AG04450 (cell line): ENCODE results near the gene KCNK3. TPM values are rescaled to one million over a fixed set of nuclear protein-coding genes. Genes with fewer than 3 reads are reported as not detected.

Experiments used
- CTCF ChIA-PET: fragments of 300-600, 350-600 bp; formaldehyde crosslinking; extraction: SDS; loops from one replicate; lab custom pipeline; 2022; ENCODE audit warnings: antibody characterized with exemption, inconsistent platforms; lab: Charles Lee
- POLR2A ChIA-PET: fragments of 350-600 bp; formaldehyde crosslinking; extraction: SDS; loops from one replicate; lab custom pipeline; 2021; ENCODE audit warnings: antibody characterized with exemption, inconsistent platforms; lab: Yijun Ruan, JAX
- DNase-seq: peaks from one replicate; pipeline ENCODE4 v3.0.0-alpha.2; 2011; ENCODE audit warnings: low read depth, low spot score
- H3K27ac ChIP-seq: one replicate; pipeline ENCODE4 v1.5.1; 2012; ENCODE audit warnings: low read depth, low read length, control low read depth
- H3K27me3 ChIP-seq: one replicate; pipeline ENCODE4 v1.6.0; 2012; ENCODE audit warnings: low read length; ENCODE audit not compliant: control insufficient read depth, insufficient read depth
- H3K4me3 ChIP-seq: 2 replicates; pipeline ENCODE4 v1.5.1; 2011; ENCODE audit warnings: mild to moderate bottlenecking, low read depth, low read length, control low read depth
- H3K9me3 ChIP-seq: 2 replicates; pipeline ENCODE4 v1.5.1; 2012; ENCODE audit warnings: low read length; ENCODE audit not compliant: control insufficient read depth, insufficient read depth
- CTCF ChIP-seq: IDR thresholded peaks from 2 replicates; pipeline ENCODE4 v1.5.1; 2011; ENCODE audit warnings: low read depth, low read length, control low read depth, inconsistent platforms
- polyA plus RNA-seq: library from polyadenylated mRNA; depleted of rRNA; stranded (reverse); fragments of >200 nt; gene quantifications from 2 replicates; pipeline ENCODE4 v1.2.3, GENCODE V29; 2011

The KCNK3 gene
- polyA plus RNA-seq, 1 experiment, result 0.05 TPM

GRCh38 chr2:26726228-26726627, 33.7 kb downstream of the KCNK3 start:
- no peak overlapping the region for H3K4me3 ChIP-seq
- ChIA-PET CTCF (interaction anchor here (1.1 to 1.5 kb wide), 3 partner anchors 19 to 148 kb away, joined by 3 to 4 read pairs (median 3); no protein-coding TSS in a partner anchor), POLR2A (interaction anchor here (0.6 kb wide), 1 partner anchor 8 kb away, joined by 3 read pairs; no protein-coding TSS in a partner anchor)
- no peak overlapping the region for H3K27ac ChIP-seq
- no peak for TF ChIP-seq CTCF
- no peak for DNase-seq
- peaks cover 4% of the 10 kb centered on the region; the same call in 1 of the 2 replicates for H3K9me3 ChIP-seq
- peaks cover 2% of the 10 kb centered on the region for H3K27me3 ChIP-seq

- no peak overlapping the region for H3K27ac ChIP-seq
- ChIA-PET CTCF (no interaction called here), POLR2A (no interaction called here)
- H3K4me3 ChIP-seq, result no peak overlapping the region
- no peak for DNase-seq
- peaks cover 13% of the 10 kb centered on the region for H3K27me3 ChIP-seq
- H3K9me3 ChIP-seq, result peaks cover 4% of the 10 kb centered on the region; the same call in 1 of the 2 replicates
- TF ChIP-seq CTCF, result no peak
Observed at GRCh38 chr2:26727641-26728561, 35.4 kb downstream of the KCNK3 start.

GRCh38 chr2:26729311-26729710, 36.8 kb downstream of the KCNK3 start:
- Histone ChIP-seq H3K27ac (no peak overlapping the region), H3K9me3 (peaks cover 4% of the 10 kb centered on the region; the same call in 1 of the 2 replicates), H3K27me3 (peaks cover 17% of the 10 kb centered on the region), H3K4me3 (no peak overlapping the region)
- ChIA-PET CTCF (interaction anchor here (0.9 kb wide), 1 partner anchor 124 kb away, joined by 3 read pairs; no protein-coding TSS in a partner anchor), POLR2A (no interaction called here)
- TF ChIP-seq CTCF, result no peak
- no peak for DNase-seq

GRCh38 chr2:26730549-26731344, 38.2 kb downstream of the KCNK3 start:
- TF ChIP-seq CTCF, result no peak
- Histone ChIP-seq H3K27ac (no peak overlapping the region), H3K4me3 (no peak overlapping the region), H3K27me3 (peaks cover 17% of the 10 kb centered on the region), H3K9me3 (peaks cover 4% of the 10 kb centered on the region; the same call in 1 of the 2 replicates)
- DNase-seq, result no peak
- ChIA-PET CTCF (interaction anchor here (1.4 kb wide), 1 partner anchor 13 kb away, joined by 3 read pairs; no protein-coding TSS in a partner anchor), POLR2A (no interaction called here)
